ENCODE data around the gene PDE4B. TPM values are rescaled to one million over a fixed set of nuclear protein-coding genes. Genes with fewer than 3 reads are reported as not detected.

The PDE4B gene
- total RNA-seq, 2 experiments from 2014 or later, result 26.5 to 27.7 TPM

DNA sequence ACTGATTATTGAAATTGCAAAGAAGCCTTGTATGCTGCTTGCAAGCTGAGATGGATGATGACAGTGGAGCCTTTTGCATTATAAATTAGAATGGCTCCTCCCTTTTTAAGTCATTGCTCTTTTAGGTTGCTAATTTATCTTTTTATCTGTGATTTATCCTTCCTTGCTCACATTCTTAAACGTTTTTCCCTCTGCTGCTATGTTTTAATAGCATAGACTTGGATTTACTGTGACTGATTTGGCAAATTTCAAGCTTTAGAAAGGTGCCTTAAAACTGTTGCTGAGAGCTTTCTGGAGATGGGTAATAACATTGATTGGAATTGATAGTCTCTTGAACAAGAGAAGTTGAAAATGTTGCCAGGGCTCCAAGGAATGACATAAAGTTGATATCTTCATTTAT is 427.8 kb downstream of the PDE4B start:
- no peak for DNase-seq
- Mint-ChIP-seq H3K9me3 (peaks cover 3% of the 10 kb centered on the region), H3K4me3 (no peak overlapping the region), H3K27me3 (no peaks in the 10 kb centered on the region), H3K36me3 (ENCODE audit: low read depth) (no peaks in the 10 kb centered on the region), H3K27ac (no peak overlapping the region), H3K4me1 (peaks cover 2% of the 10 kb centered on the region)
- ChIA-PET POLR2A (no interaction called here), CTCF (no interaction called here)

DNA sequence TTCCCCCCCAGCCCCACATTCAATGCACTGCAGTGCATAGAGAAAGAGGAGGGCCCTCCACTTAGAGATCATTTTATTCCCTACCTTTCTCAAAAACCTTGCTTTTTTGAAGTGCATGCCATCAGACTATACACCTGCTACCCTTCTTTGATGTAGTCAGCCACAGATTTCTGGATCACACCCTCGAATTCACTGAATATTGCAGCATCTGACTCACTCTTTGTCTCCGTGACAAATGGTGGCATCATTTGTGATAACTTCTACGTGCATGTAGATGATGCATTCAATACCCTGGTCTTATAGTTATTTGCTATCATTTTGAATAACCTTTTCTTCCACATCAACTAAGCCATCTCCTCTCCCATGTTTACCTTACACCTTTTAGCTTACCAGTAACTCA is 431.0 kb downstream of the PDE4B start:
- Mint-ChIP-seq H3K27ac (no peak overlapping the region), H3K4me3 (no peak overlapping the region), H3K36me3 (ENCODE audit: low read depth) (no peaks in the 10 kb centered on the region), H3K4me1 (no peaks in the 10 kb centered on the region), H3K9me3 (no peaks in the 10 kb centered on the region), H3K27me3 (no peaks in the 10 kb centered on the region)
- no peak for DNase-seq
- ChIA-PET CTCF (interaction anchor here (0.7 to 4.1 kb wide), 4 partner anchors 8 to 509 kb away, joined by 3 to 12 read pairs (median 3); no protein-coding TSS in a partner anchor), POLR2A (no interaction called here)

DNA sequence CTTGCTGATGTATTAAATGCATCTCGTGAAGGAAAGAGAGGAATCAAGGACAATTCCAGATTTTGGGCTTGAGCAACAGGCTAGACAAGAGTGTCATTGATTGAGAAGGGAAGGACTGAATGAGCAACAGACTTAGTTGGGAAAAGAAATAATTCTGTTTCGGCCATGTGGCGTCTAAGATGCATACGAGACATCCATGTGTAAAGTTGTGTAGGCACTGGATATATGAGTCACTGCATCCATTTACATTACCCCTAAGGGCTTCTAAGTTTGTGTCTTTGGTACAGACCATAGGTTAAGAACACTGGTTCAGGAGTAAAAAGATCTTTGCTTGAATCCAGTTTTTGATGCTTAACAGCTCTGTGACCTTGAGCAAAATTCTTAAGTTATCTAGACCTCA is 434.3 kb downstream of the PDE4B start:
- CTCF ChIA-PET, result interaction anchor here (0.7 to 4.1 kb wide), 3 partner anchors 12 to 220 kb away, joined by 3 to 12 read pairs (median 4); no protein-coding TSS in a partner anchor
- no peak overlapping the region for H3K4me3 Mint-ChIP-seq
- no peak for DNase-seq
- H3K36me3 Mint-ChIP-seq (ENCODE audit: low read depth), result no peaks in the 10 kb centered on the region
- no peaks in the 10 kb centered on the region for H3K9me3 Mint-ChIP-seq
- peaks cover 2% of the 10 kb centered on the region for H3K4me1 Mint-ChIP-seq
- H3K27ac Mint-ChIP-seq, result no peak overlapping the region
- H3K27me3 Mint-ChIP-seq, result no peaks in the 10 kb centered on the region
- POLR2A ChIA-PET, result no interaction called here

DNA sequence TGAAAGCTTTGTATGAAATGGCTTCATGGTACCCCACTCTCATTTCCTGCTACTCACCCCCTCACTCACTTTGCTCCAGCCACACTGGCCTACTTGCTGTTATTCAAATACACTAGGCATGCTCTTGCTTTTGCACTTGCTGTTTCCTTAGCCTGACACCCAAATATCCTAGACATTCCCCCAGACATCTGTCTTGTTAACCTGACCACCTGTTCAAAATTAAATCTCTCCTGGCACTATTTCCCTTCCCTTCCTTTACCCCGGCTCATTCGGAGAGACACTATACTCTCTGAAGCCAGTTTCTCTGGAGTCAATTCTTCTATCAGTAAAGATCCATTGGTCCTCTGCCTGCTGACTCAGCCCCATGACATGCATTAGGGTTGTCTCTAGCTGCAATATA is 435.3 kb downstream of the PDE4B start:
- H3K4me3 Mint-ChIP-seq, result no peak overlapping the region
- H3K36me3 Mint-ChIP-seq (ENCODE audit: low read depth), result no peaks in the 10 kb centered on the region
- H3K4me1 Mint-ChIP-seq, result peaks cover 2% of the 10 kb centered on the region
- no peaks in the 10 kb centered on the region for H3K9me3 Mint-ChIP-seq
- H3K27me3 Mint-ChIP-seq, result no peaks in the 10 kb centered on the region
- ChIA-PET CTCF (no interaction called here), POLR2A (no interaction called here)
- DNase-seq, result no peak
- no peak overlapping the region for H3K27ac Mint-ChIP-seq

DNA sequence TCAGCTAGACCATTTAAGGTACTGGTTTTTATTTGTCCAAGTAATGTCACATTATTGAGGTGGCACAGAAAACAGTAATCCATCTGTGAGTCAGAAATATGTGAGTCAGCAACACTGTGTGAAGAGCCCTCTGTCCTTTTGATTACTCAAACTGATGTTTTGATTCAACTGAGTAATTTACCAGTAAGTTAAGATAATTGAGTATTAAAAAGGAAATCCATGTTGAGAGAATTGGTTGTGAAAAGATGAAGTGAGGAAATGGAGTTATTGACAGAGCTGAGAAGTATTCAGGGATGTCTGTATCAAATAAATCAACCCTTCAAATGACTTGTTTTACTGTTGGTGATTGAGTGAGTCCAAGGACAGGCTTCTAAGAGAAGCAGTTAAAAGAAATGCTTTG is 438.5 kb downstream of the PDE4B start:
- ChIA-PET CTCF (interaction anchor here (0.7 to 2.2 kb wide), 6 partner anchors 16 to 1529 kb away, joined by 3 to 8 read pairs (median 3); no protein-coding TSS in a partner anchor), POLR2A (no interaction called here)
- DNase-seq, result no peak
- Mint-ChIP-seq H3K27me3 (peaks cover 2% of the 10 kb centered on the region), H3K4me1 (peaks cover 2% of the 10 kb centered on the region), H3K9me3 (no peaks in the 10 kb centered on the region), H3K4me3 (no peak overlapping the region), H3K36me3 (ENCODE audit: low read depth) (no peaks in the 10 kb centered on the region), H3K27ac (no peak overlapping the region)

DNA sequence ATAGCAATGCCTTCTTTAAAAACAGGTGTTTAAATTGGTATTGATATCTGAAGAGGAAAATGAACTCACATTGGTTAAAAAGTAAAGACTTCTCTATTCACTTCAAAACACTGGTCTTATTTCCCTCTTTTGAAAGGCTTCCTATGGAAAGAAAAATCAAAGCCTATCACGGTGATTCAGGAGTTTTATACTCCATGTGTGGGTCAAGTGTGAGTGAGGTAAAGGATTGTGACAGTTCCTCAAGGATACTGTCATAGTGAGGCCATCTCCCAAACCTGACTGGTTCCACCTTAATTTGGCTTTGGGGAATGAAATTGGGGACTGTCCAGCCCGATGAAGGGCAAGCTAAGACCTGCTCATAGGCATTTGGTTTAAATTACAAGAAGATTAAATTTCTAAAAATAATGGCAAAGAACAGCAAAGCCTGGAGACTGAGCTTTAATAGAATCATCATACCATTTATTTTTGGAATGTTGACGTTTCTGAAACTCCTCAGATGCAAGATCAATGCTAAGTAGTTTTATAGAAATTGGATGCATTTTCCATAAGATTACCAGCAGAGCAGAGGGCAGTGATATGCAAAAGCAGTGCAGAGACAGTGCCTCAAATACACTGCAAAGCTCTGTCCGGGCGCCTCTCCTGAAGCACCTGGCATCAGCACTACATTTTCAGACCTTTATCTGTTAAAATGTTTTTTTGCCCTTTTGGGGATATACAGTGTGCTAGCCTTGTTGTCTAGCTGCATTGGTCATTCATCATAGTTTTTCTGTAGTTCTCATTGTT is 439.2 kb downstream of the PDE4B start:
- H3K27ac Mint-ChIP-seq, result no peak overlapping the region

DNA sequence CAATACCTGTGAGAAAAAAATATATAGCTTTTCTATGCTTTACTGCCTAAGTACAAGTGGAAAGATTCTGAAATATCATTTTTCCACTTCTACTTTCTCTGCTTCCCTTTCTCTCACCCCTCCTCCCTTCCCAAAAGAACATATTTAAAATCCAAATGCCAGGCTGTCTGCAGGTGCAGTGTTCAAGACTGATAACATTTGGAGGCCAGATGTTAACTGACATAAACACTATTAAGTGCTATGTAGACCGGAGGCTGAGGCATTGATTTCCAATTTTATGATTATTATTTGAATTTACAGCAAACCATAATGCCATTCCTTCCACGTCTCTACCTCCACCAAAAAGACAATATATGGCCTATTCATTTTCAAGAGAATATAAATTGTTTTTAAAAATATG is 444.3 kb downstream of the PDE4B start:
- Mint-ChIP-seq H3K27me3 (peaks cover 10% of the 10 kb centered on the region), H3K4me3 (no peak overlapping the region), H3K9me3 (no peaks in the 10 kb centered on the region), H3K4me1 (peaks cover 3% of the 10 kb centered on the region), H3K36me3 (ENCODE audit: low read depth) (no peaks in the 10 kb centered on the region), H3K27ac (no peak overlapping the region)
- ChIA-PET POLR2A (no interaction called here), CTCF (interaction anchor here (3.3 kb wide), 1 partner anchor 209 kb away, joined by 11 read pairs; no protein-coding TSS in a partner anchor)
- no peak for DNase-seq

More for the DNA sequence above, 439.2 kb downstream of the PDE4B start:
- no peak for DNase-seq
- H3K27me3 Mint-ChIP-seq, result peaks cover 6% of the 10 kb centered on the region
- peaks cover 2% of the 10 kb centered on the region for H3K4me1 Mint-ChIP-seq
- no peak overlapping the region for H3K4me3 Mint-ChIP-seq
- CTCF ChIA-PET, result interaction anchor here (0.6 to 1.7 kb wide), 4 partner anchors 11 to 205 kb away, joined by 3 to 10 read pairs (median 3); no protein-coding TSS in a partner anchor
- no peaks in the 10 kb centered on the region for H3K36me3 Mint-ChIP-seq (ENCODE audit: low read depth)
- POLR2A ChIA-PET, result no interaction called here
- H3K9me3 Mint-ChIP-seq, result no peaks in the 10 kb centered on the region

DNA sequence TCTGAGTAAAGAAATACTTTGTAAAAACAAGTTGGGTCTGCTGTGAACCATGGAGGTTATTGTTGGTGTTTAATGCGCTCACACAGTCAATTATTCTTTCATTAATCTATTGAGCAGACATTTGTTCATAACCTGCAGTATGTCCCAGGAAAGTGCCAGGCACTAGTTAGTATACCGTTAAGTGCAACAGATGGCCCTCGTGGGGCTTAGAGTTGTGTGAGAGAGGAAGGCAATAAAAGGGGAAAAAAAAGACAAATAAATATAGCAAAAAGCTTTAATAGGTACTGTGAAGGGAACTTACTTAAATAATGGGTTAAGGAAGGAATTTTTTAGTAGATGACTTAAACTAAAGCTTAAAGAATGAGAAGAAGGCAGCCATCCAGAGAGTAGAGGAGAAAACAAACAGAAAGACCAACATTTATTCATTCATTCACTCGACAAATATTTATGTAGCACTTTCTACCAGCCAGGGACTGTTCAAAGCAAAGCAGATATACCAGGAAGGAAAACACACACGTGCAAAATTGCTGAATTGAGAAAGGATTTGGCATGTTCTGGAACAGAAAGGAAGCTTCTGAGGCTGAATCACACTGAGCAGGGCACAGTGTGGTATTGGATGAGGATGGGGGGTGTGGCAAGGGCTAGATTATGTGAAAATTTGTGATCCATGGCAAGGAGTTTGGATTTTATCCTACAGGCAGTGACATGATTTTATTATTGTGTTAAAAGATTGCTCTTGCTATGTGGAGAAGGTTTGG is 445.2 kb downstream of the PDE4B start:
- H3K4me1 Mint-ChIP-seq, result peaks cover 3% of the 10 kb centered on the region
- no peak overlapping the region for H3K4me3 Mint-ChIP-seq
- ChIA-PET POLR2A (no interaction called here), CTCF (interaction anchor here (1.0 to 3.3 kb wide), 2 partner anchors 199 to 208 kb away, joined by 3 to 11 read pairs; no protein-coding TSS in a partner anchor)
- H3K27me3 Mint-ChIP-seq, result peaks cover 10% of the 10 kb centered on the region
- H3K9me3 Mint-ChIP-seq, result no peaks in the 10 kb centered on the region
- H3K27ac Mint-ChIP-seq, result no peak overlapping the region
- DNase-seq, result no peak
- no peaks in the 10 kb centered on the region for H3K36me3 Mint-ChIP-seq (ENCODE audit: low read depth)

DNA sequence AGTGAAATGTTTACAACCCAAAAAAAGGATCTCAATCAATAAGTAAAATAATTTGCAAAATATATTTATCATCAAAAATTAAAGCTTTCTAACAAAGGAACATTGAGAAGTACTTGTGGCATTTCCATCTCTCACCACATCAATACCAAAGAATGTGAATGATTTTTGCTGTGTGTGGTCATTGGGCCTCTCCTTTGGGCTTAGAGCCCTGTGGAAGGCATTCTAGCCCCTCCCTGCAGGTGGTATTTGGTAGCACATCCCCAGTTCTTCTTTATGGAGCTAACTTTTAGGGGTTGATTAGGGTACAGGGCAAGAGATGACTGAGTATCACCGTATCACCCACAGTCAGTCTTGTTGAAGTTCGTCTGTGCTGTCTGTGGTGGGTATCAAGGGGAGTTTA is 447.1 kb downstream of the PDE4B start:
- peaks cover 3% of the 10 kb centered on the region for H3K4me1 Mint-ChIP-seq
- ChIA-PET POLR2A (no interaction called here), CTCF (interaction anchor here (1.1 to 20.0 kb wide), 2 partner anchors 10 to 205 kb away, joined by 3 to 240 read pairs; no protein-coding TSS in a partner anchor)
- no peak overlapping the region for H3K27ac Mint-ChIP-seq
- no peak for DNase-seq
- H3K27me3 Mint-ChIP-seq, result peaks cover 10% of the 10 kb centered on the region
- H3K9me3 Mint-ChIP-seq, result no peaks in the 10 kb centered on the region
- no peak overlapping the region for H3K4me3 Mint-ChIP-seq
- H3K36me3 Mint-ChIP-seq (ENCODE audit: low read depth), result no peaks in the 10 kb centered on the region

DNA sequence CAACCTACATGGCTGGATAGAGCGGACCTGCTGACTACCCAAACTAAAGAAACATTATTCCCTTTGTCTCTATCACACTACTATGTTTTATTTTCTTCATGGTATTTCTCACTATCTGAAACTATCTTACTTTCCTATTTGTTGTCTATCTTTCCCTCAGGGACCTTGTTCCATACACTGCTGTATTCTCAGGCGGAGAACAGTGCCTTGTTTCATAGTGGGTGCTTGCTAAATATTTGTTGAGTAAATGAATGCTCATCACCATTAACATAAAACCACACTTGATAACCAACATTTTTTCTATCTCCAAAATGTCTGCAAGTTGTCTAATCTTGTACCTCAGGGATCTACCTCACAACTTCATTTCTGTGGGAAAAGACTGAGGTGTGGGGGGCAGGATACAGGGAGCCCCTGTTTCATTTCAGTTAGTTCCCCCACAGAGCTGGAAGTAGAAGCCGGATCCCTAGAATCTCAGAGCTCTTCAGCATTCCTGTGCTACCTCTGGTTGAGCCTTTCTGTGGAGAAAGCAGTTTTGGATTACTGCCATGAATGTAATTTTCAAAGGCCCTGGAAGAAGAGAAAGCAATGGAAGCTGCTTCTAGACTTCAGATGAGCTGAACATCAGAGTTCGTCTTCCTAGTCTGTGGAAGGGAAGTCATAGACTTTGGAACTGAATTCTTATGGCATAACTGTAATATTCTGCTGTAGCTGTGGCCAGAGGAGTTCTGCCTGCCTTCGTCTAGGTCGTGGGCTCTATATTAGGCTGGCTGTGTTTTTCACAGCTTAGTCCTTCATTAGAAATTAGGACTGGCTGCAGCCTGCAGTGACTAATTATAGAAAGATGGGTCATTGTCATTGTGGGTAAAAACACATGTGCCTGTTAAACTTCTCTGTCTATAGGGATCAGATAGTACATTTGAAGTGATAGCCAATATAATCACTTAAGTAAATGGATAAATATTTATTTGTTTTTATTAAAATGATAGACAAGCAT is 448.1 kb downstream of the PDE4B start:
- Mint-ChIP-seq H3K27me3 (peaks cover 10% of the 10 kb centered on the region), H3K9me3 (no peaks in the 10 kb centered on the region)

DNA sequence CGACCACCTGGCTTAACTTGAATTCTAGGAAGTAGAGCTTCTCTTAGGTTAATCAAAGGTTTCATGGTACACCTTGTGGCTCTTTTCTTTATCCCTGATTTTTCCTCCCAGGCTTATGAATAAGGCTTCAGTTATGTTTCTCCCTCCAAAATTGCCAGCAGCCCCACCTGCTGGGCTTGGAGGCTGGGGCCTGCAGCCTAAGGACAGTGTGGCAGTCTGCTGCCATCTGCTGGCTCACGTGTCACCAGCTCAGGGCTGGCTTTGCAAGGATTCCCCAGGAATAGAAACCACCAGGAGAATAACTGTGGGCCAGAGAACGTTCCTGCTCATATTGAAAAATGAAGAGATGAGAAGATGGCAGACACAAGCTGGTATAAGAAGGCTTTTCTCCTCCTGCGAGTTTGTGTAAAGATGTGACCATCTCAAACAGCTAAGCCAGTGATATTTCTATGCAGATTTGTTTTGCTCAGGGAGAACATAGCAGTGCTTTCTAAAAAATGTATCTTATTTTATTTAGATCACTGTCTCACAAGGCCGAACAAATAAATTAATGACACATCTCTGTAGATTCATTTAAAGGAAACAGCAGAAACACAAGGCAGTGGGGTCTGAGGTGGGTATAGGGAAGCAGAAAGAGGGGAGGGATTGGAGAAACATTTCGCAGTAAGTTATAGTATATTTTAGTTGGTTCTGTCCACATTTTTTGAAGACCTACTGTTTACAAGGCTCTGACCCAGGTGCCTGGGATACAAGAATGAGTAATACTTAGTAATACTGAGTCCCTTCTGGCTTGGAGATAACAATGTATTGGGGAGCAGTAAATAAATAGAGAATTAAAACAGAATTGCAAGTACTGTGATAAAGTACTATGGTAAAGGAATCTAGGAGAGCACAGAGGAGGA is 450.2 kb downstream of the PDE4B start:
- Mint-ChIP-seq H3K9me3 (no peaks in the 10 kb centered on the region), H3K4me3 (no peak overlapping the region), H3K4me1 (peaks cover 33% of the 10 kb centered on the region), H3K27ac (no peak overlapping the region), H3K36me3 (ENCODE audit: low read depth) (peaks cover 4% of the 10 kb centered on the region), H3K27me3 (peaks cover 4% of the 10 kb centered on the region)
- CTCF ChIA-PET, result interaction anchor here (0.5 to 20.0 kb wide), 37 partner anchors 9 to 1007 kb away, joined by 3 to 240 read pairs (median 4); no protein-coding TSS in a partner anchor
- POLR2A ChIA-PET, result interaction anchor here (1.1 kb wide), 1 partner anchor 204 kb away, joined by 4 read pairs; no protein-coding TSS in a partner anchor
- DNase-seq, result peak; percentile 83

More for the DNA sequence above, 448.1 kb downstream of the PDE4B start:
- no peak overlapping the region for H3K27ac Mint-ChIP-seq
- no peak for DNase-seq
- peaks cover 11% of the 10 kb centered on the region for H3K4me1 Mint-ChIP-seq
- H3K36me3 Mint-ChIP-seq (ENCODE audit: low read depth), result no peaks in the 10 kb centered on the region
- H3K4me3 Mint-ChIP-seq, result no peak overlapping the region
- ChIA-PET POLR2A (no interaction called here), CTCF (interaction anchor here (1.1 to 20.0 kb wide), 8 partner anchors 8 to 208 kb away, joined by 3 to 240 read pairs (median 3); no protein-coding TSS in a partner anchor)
